T-helper 1 cell treated with Interleukin-12 subunit alpha and Interleukin-12 subunit beta and Interleukin-4 antibody, amounts not matched to agents 30 μg/mL and 1 μg/mL, for 36 hours (primary cell): ENCODE results near the gene IRAK3.
"Not testable (repeated sequence)": the region's sequence is repeated elsewhere in the genome, so short reads cannot be mapped to it uniquely, and the experiment has no call there.

Source experiments
- H3K27ac Mint-ChIP-seq: one replicate; pipeline ENCODE4 v1.8.0; 2021; ENCODE audit warnings: mild to moderate bottlenecking, mixed read lengths
- H3K27me3 Mint-ChIP-seq: one replicate; pipeline ENCODE4 v1.8.0; 2021; ENCODE audit warnings: low read depth, mixed read lengths
- H3K36me3 Mint-ChIP-seq: one replicate; pipeline ENCODE4 v1.8.0; 2021; ENCODE audit warnings: low read depth, mixed read lengths
- H3K4me1 Mint-ChIP-seq: one replicate; pipeline ENCODE4 v1.8.0; 2021; ENCODE audit warnings: low read depth, mixed read lengths
- H3K4me3 Mint-ChIP-seq: one replicate; pipeline ENCODE4 v1.8.0; 2021; ENCODE audit warnings: mild to moderate bottlenecking, moderate library complexity, mixed read lengths
- H3K9me3 Mint-ChIP-seq: one replicate; pipeline ENCODE4 v1.8.0; 2021; ENCODE audit warnings: mixed read lengths

IRAK3 gene

GRCh38 chr12:66217342-66217917, 28.4 kb downstream of the IRAK3 start:
- peaks cover 12% of the 10 kb centered on the region for H3K36me3 Mint-ChIP-seq
- H3K4me1 Mint-ChIP-seq: peaks cover 3% of the 10 kb centered on the region
- H3K4me3 Mint-ChIP-seq: no peak overlapping the region
- H3K27me3 Mint-ChIP-seq: peaks cover 3% of the 10 kb centered on the region
- H3K9me3 Mint-ChIP-seq: peaks cover 12% of the 10 kb centered on the region
- H3K27ac Mint-ChIP-seq: no peak overlapping the region

GRCh38 chr12:66228462-66228861, 39.4 kb downstream of the IRAK3 start:
- no peaks in the 10 kb centered on the region for H3K9me3 Mint-ChIP-seq
- peaks cover 4% of the 10 kb centered on the region for H3K27me3 Mint-ChIP-seq
- no peaks in the 10 kb centered on the region for H3K4me1 Mint-ChIP-seq
- no peaks in the 10 kb centered on the region for H3K36me3 Mint-ChIP-seq
- H3K27ac Mint-ChIP-seq: no peak overlapping the region
- no peak overlapping the region for H3K4me3 Mint-ChIP-seq

GRCh38 chr12:66232263-66232662, 43.2 kb downstream of the IRAK3 start:
- Mint-ChIP-seq H3K4me1 (peaks cover 12% of the 10 kb centered on the region), H3K27me3 (peaks cover 26% of the 10 kb centered on the region), H3K9me3 (no peaks in the 10 kb centered on the region), H3K4me3 (no peak overlapping the region), H3K36me3 (no peaks in the 10 kb centered on the region), H3K27ac (no peak overlapping the region)

- not testable (repeated sequence) for H3K36me3 Mint-ChIP-seq, H3K9me3 Mint-ChIP-seq
- peaks cover 12% of the 10 kb centered on the region for H3K4me1 Mint-ChIP-seq
- peak overlapping the region; percentile 74 for H3K4me3 Mint-ChIP-seq
- peak overlapping the region; percentile 52 for H3K27ac Mint-ChIP-seq
- H3K27me3 Mint-ChIP-seq: peaks cover 35% of the 10 kb centered on the region
Measured at GRCh38 chr12:66234037-66234693, 45.2 kb downstream of the IRAK3 start.

- H3K36me3 Mint-ChIP-seq, H3K27ac Mint-ChIP-seq, H3K9me3 Mint-ChIP-seq: not testable (repeated sequence)
- Mint-ChIP-seq H3K4me1 (peaks cover 12% of the 10 kb centered on the region), H3K27me3 (peaks cover 40% of the 10 kb centered on the region), H3K4me3 (peak overlapping the region; percentile 68)
Measured at GRCh38 chr12:66234773-66235625, 46.0 kb downstream of the IRAK3 start.

GRCh38 chr12:66235626-66236281, 46.7 kb downstream of the IRAK3 start:
- no peaks in the 10 kb centered on the region for H3K9me3 Mint-ChIP-seq
- H3K4me1 Mint-ChIP-seq: peaks cover 12% of the 10 kb centered on the region
- H3K27me3 Mint-ChIP-seq: peaks cover 40% of the 10 kb centered on the region
- H3K27ac Mint-ChIP-seq: no peak overlapping the region
- peak overlapping the region; percentile 59 for H3K4me3 Mint-ChIP-seq
- H3K36me3 Mint-ChIP-seq: no peaks in the 10 kb centered on the region

GRCh38 chr12:66236282-66236675, 47.3 kb downstream of the IRAK3 start:
- H3K27me3 Mint-ChIP-seq: peaks cover 40% of the 10 kb centered on the region
- peak overlapping the region; percentile 25 for H3K4me3 Mint-ChIP-seq
- H3K36me3 Mint-ChIP-seq, H3K27ac Mint-ChIP-seq, H3K9me3 Mint-ChIP-seq: not testable (repeated sequence)
- peaks cover 12% of the 10 kb centered on the region for H3K4me1 Mint-ChIP-seq

- H3K36me3 Mint-ChIP-seq: no peaks in the 10 kb centered on the region
- H3K4me1 Mint-ChIP-seq: peaks cover 13% of the 10 kb centered on the region
- H3K27ac Mint-ChIP-seq: no peak overlapping the region
- H3K27me3 Mint-ChIP-seq: peaks cover 36% of the 10 kb centered on the region
- H3K4me3 Mint-ChIP-seq: peak overlapping the region; percentile 25
- H3K9me3 Mint-ChIP-seq: no peaks in the 10 kb centered on the region
Measured at GRCh38 chr12:66236969-66237368, 48.0 kb downstream of the IRAK3 start.

- H3K4me3 Mint-ChIP-seq: no peak overlapping the region
Measured at GRCh38 chr12:66237505-66238175, 48.6 kb downstream of the IRAK3 start.

GRCh38 chr12:66239295-66239694, 50.3 kb downstream of the IRAK3 start:
- Mint-ChIP-seq H3K27me3 (peaks cover 32% of the 10 kb centered on the region), H3K27ac (no peak overlapping the region), H3K9me3 (no peaks in the 10 kb centered on the region), H3K4me3 (no peak overlapping the region), H3K4me1 (peaks cover 9% of the 10 kb centered on the region), H3K36me3 (no peaks in the 10 kb centered on the region)

More at GRCh38 chr12:66237505-66238175, 48.6 kb downstream of the IRAK3 start:
- Mint-ChIP-seq H3K27ac (no peak overlapping the region), H3K27me3 (peaks cover 36% of the 10 kb centered on the region), H3K4me1 (peaks cover 13% of the 10 kb centered on the region), H3K9me3 (no peaks in the 10 kb centered on the region), H3K36me3 (no peaks in the 10 kb centered on the region)

- Mint-ChIP-seq H3K9me3 (no peaks in the 10 kb centered on the region), H3K4me1 (peaks cover 9% of the 10 kb centered on the region), H3K4me3 (no peak overlapping the region), H3K27me3 (peaks cover 25% of the 10 kb centered on the region), H3K27ac (no peak overlapping the region), H3K36me3 (no peaks in the 10 kb centered on the region)
Measured at GRCh38 chr12:66240096-66240820, 51.2 kb downstream of the IRAK3 start.

- Mint-ChIP-seq H3K27me3 (peaks cover 21% of the 10 kb centered on the region), H3K4me3 (no peak overlapping the region), H3K36me3 (no peaks in the 10 kb centered on the region), H3K27ac (no peak overlapping the region), H3K4me1 (peaks cover 7% of the 10 kb centered on the region), H3K9me3 (no peaks in the 10 kb centered on the region)
Measured at GRCh38 chr12:66241061-66242043, 52.3 kb downstream of the IRAK3 start.

- Mint-ChIP-seq H3K9me3 (no peaks in the 10 kb centered on the region), H3K4me1 (peaks cover 1% of the 10 kb centered on the region), H3K4me3 (no peak overlapping the region)
Measured at GRCh38 chr12:66242311-66242710, 53.3 kb downstream of the IRAK3 start.

More at GRCh38 chr12:66242311-66242710, 53.3 kb downstream of the IRAK3 start:
- peaks cover 15% of the 10 kb centered on the region for H3K27me3 Mint-ChIP-seq
- H3K36me3 Mint-ChIP-seq: no peaks in the 10 kb centered on the region
- H3K27ac Mint-ChIP-seq: no peak overlapping the region
